Gastrocnemius medialis (tissue), 4 donors: ENCODE data around the gene PDXDC1. TPM values are rescaled to one million over a fixed set of nuclear protein-coding genes. Genes with fewer than 3 reads are reported as not detected.
"Not testable (repeated sequence)": the region's sequence is repeated elsewhere in the genome, so short reads cannot be mapped to it uniquely, and the experiment has no call there.

Source experiments
- ATAC-seq, 2 donors: fragments of 150-250 bp; one replicate each; pipeline ENCODE4 v1.9.1; 2016
- DNase-seq, 2 donors: peaks; one replicate each; pipeline ENCODE4 v3.0.0-alpha.2; 2019
- H3K27ac ChIP-seq, 4 donors: fragments of 200-600 bp; sonication (generic); 1 replicate in 1 of 4; 2 replicates in 3 of 4; pipeline ENCODE4 v1.5.1; 2016 to 2018; ENCODE audit warnings: mild to moderate bottlenecking in 2 of 4, moderate library complexity in 1 of 4
- H3K27me3 ChIP-seq, 3 donors: fragments of 200-600 bp; sonication (generic) in 2 of 3; 1 replicate in 1 of 3; 2 replicates in 2 of 3; pipeline versions ENCODE4 v1.5.1 to v1.6.0; 2016 to 2019; ENCODE audit warnings: mild to moderate bottlenecking in 1 of 3, moderate library complexity in 1 of 3
- H3K36me3 ChIP-seq, 2 donors: fragments of 200-600 bp; sonication (generic) in 1 of 2; one replicate each; pipeline ENCODE4 v1.5.1; 2017 to 2018
- H3K4me1 ChIP-seq, 2 donors: fragments of 200-600 bp; sonication (generic) in 1 of 2; one replicate each; pipeline ENCODE4 v1.5.1; 2016 to 2017; ENCODE audit warnings: mild to moderate bottlenecking in 2 of 2
- H3K4me3 ChIP-seq, 4 donors: fragments of 200-600 bp; sonication (generic) in 3 of 4; 1 replicate in 1 of 4; 2 replicates in 3 of 4; pipeline ENCODE4 v1.5.1; 2016 to 2019; ENCODE audit warnings: mild to moderate bottlenecking in 2 of 4
- H3K9me3 ChIP-seq, 3 donors: fragments of 200-600 bp; sonication (generic) in 2 of 3; 1 replicate in 1 of 3; 2 replicates in 2 of 3; pipeline ENCODE4 v1.5.1; 2016 to 2019
- POLR2A ChIP-seq, 2 donors: fragments of 450-650 bp; IDR thresholded peaks; one replicate each; pipeline ENCODE4 v1.6.1; 2017; ENCODE audit warnings: antibody characterized with exemption in 2 of 2, mild to moderate bottlenecking in 2 of 2, moderate library complexity in 2 of 2
- in situ Hi-C, 4 donors: fragments of 200-750 bp; cut with MboI; loops; one replicate each; pipeline versions ENCODE4 v1.15.0 to v1.8.0; 2017; ENCODE audit warnings: low sequenced_read_pairs in 4 of 4
- intact Hi-C: fragments of 100-400 bp; cut with DNase I; formaldehyde crosslinking; loops from one replicate; pipeline ENCODE4 v1.15.1; 2023; ENCODE audit warnings: low total_unique reads
- total RNA-seq, 4 donors: library from RNA; depleted of rRNA; stranded (reverse); fragments of >200 nt; gene quantifications; one replicate each; pipeline versions ENCODE4 v1.1.0 to v1.2.3, GENCODE V29; 2016

The PDXDC1 gene
- total RNA-seq, 4 donors from 2014 or later = 34.3 to 69.0 (median 45.2) TPM

- DNase-seq (peak; percentile 80 to 84), ATAC-seq (peak; percentile 98)
- Histone ChIP-seq H3K27ac (peak overlapping the region; percentile 34 to 89 (median 73)), H3K4me3 (peak overlapping the region in 3 of 4 donors; percentile 46 to 69 (median 56))
- TF ChIP-seq POLR2A (IDR thresholded peaks at IDR 0.05) = peak; percentile 87 to 92
- H3K4me1 ChIP-seq, H3K9me3 ChIP-seq, intact Hi-C loops, H3K36me3 ChIP-seq, in situ Hi-C loops, H3K27me3 ChIP-seq: not testable (repeated sequence)
These were observed 180.1 kb downstream of the PDXDC1 start for GRCh38 chr16:15154650-15155562.

DNA sequence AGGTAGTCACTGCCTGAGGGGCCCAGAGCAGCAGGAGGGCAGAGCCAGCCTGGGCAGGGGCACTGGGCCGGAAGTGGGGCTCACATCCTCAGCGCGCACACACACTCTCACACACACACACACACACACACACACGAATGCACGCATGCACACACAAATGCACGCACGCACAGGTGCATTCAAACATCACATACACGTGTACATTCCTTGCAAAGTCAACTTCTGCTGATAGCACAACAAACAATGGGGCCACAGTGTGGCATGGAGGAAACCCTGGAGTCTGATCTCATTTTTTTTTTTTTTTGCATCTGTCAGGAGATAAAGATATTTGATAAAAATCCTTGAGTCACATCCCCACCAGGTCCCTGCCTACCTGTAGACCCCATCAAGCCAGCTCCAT, 182.8 kb downstream of the PDXDC1 start:
- H3K9me3 ChIP-seq, H3K4me3 ChIP-seq, intact Hi-C loops, in situ Hi-C loops, H3K36me3 ChIP-seq, H3K4me1 ChIP-seq, H3K27me3 ChIP-seq, DNase-seq, ATAC-seq, H3K27ac ChIP-seq: not testable (repeated sequence)

DNA sequence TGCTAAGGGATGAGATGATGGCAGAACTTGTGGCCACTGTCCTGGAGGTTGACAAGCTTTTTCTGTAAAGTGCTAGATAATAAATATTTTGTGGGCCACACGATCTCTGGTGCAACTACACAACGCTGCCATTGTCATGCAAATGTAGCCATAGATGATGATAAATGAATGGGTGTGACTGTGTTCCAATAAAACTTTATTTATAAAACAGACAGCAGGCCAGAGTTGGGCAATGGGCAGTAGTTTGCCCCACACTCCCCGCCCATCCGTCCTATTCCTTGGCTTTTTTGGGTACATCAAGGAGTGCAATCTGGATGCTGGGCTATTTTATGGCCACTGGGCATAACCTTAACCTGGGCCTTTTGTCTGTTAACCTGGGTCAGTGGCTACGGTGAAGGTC, 184.8 kb downstream of the PDXDC1 start:
- H3K4me1 ChIP-seq, H3K4me3 ChIP-seq, intact Hi-C loops, H3K36me3 ChIP-seq, H3K27ac ChIP-seq, H3K27me3 ChIP-seq, H3K9me3 ChIP-seq, DNase-seq, in situ Hi-C loops, ATAC-seq: not testable (repeated sequence)

DNA sequence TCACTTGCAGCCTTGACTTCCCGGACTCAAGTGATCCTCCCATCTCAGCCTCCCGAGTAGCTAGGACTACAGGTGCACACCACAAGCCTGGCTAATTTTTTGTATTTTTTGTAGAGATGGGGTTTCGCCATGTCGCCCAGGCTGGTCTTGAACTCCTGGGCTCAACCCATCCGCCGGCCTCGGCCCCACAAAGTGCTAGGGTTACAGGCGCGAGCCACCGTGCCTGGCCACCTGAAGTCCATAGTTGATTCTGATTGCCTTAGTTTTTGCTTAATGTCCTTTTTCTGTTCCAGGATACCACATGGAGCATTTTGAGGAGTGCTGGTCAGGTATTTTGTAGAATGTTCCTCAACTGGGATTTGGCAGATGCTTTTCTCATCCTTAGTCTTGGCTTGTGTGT, 185.7 kb downstream of the PDXDC1 start:
- DNase-seq, in situ Hi-C loops, H3K4me1 ChIP-seq: not testable (repeated sequence)

GRCh38 chr16:15163055-15163454, 188.2 kb downstream of the PDXDC1 start:
- ATAC-seq, H3K27me3 ChIP-seq, H3K9me3 ChIP-seq, intact Hi-C loops, DNase-seq, H3K27ac ChIP-seq, in situ Hi-C loops, H3K36me3 ChIP-seq, H3K4me1 ChIP-seq, H3K4me3 ChIP-seq: not testable (repeated sequence)

More for the DNA sequence above, 185.7 kb downstream of the PDXDC1 start:
- H3K36me3 ChIP-seq, intact Hi-C loops, H3K27ac ChIP-seq, H3K4me3 ChIP-seq, H3K27me3 ChIP-seq, H3K9me3 ChIP-seq, ATAC-seq: not testable (repeated sequence)

GRCh38 chr16:15166177-15166576, 191.4 kb downstream of the PDXDC1 start:
- H3K9me3 ChIP-seq, H3K27me3 ChIP-seq, DNase-seq, H3K4me3 ChIP-seq, H3K4me1 ChIP-seq, in situ Hi-C loops, ATAC-seq, H3K27ac ChIP-seq, H3K36me3 ChIP-seq, intact Hi-C loops: not testable (repeated sequence)

DNA sequence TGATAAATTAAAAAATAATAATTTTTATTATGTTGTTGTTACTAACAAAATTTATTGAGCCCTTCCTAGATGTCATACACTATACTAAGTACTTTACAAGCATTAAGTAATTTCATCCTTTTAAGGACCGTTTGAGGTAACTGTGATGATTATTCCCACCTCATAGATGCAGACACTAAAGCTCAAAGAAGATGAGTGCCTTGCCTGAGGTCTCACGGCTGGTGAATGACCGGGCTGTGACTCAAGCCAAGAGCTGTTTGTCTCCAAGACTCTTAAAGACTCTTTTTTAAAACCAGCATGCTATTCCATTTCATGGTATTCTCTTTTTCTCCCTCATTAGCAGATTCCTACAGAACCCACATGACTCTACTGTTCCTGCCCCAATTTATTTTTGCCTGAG, 193.5 kb downstream of the PDXDC1 start:
- in situ Hi-C loops, ATAC-seq, intact Hi-C loops, H3K4me1 ChIP-seq, H3K27ac ChIP-seq, DNase-seq, H3K4me3 ChIP-seq, H3K9me3 ChIP-seq, H3K27me3 ChIP-seq, H3K36me3 ChIP-seq: not testable (repeated sequence)

- not testable (repeated sequence) for H3K4me3 ChIP-seq, DNase-seq
- ATAC-seq = peak; percentile 58 to 88
These were observed 194.3 kb downstream of the PDXDC1 start for GRCh38 chr16:15168953-15169652.

DNA sequence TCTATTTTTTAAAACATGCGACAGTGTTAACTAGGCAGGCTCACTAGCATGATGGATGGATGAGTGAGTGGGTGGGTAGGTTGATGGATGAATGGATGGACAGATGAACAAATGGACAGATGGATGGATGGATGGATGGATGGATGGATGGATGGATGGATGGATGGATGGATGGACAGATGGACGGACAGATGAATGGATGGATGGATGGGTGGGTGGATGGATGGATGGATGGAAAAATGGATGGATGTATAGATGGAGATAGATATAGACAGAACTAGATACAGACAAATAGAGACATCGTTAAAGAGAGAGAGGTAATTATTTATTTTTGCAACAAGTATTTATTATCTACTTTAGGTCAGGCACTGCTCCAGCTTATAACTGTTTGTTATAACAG, 205.1 kb downstream of the PDXDC1 start:
- H3K4me1 ChIP-seq, H3K36me3 ChIP-seq, intact Hi-C loops, H3K27me3 ChIP-seq, H3K9me3 ChIP-seq, H3K4me3 ChIP-seq, H3K27ac ChIP-seq, ATAC-seq, in situ Hi-C loops, DNase-seq: not testable (repeated sequence)

More at GRCh38 chr16:15168953-15169652, 194.3 kb downstream of the PDXDC1 start:
- H3K27ac ChIP-seq, H3K27me3 ChIP-seq, H3K4me1 ChIP-seq, in situ Hi-C loops, H3K36me3 ChIP-seq, intact Hi-C loops, H3K9me3 ChIP-seq: not testable (repeated sequence)

- DNase-seq, H3K9me3 ChIP-seq, intact Hi-C loops, H3K4me1 ChIP-seq, H3K36me3 ChIP-seq, H3K27me3 ChIP-seq, ATAC-seq, in situ Hi-C loops, H3K4me3 ChIP-seq, H3K27ac ChIP-seq: not testable (repeated sequence)
These were observed 206.1 kb downstream of the PDXDC1 start for GRCh38 chr16:15180946-15181345.

GRCh38 chr16:15184000-15184399, 209.2 kb downstream of the PDXDC1 start:
- H3K27me3 ChIP-seq, H3K9me3 ChIP-seq, intact Hi-C loops, H3K4me3 ChIP-seq, DNase-seq, H3K27ac ChIP-seq, H3K36me3 ChIP-seq, ATAC-seq, in situ Hi-C loops, H3K4me1 ChIP-seq: not testable (repeated sequence)
